HG03439 (cell line): Measurements from ENCODE around the gene MFSD12.
"Not testable (repeated sequence)": the region's sequence is repeated elsewhere in the genome, so short reads cannot be mapped to it uniquely, and the experiment has no call there.

Source experiments
- ATAC-seq: cut with Tn5 transposase; IDR thresholded peaks from one replicate; pipeline ENCODE4 v1.9.1; 2021; ENCODE audit warnings: mild to moderate bottlenecking, moderate library complexity; ENCODE audit not compliant: unreplicated experiment

The MFSD12 gene

GRCh38 chr19:3511506-3512251 is 45.7 kb downstream of the MFSD12 start:
- ATAC-seq: no peak

GRCh38 chr19:3510727-3511126 is 46.7 kb downstream of the MFSD12 start:
- no peak for ATAC-seq

DNA sequence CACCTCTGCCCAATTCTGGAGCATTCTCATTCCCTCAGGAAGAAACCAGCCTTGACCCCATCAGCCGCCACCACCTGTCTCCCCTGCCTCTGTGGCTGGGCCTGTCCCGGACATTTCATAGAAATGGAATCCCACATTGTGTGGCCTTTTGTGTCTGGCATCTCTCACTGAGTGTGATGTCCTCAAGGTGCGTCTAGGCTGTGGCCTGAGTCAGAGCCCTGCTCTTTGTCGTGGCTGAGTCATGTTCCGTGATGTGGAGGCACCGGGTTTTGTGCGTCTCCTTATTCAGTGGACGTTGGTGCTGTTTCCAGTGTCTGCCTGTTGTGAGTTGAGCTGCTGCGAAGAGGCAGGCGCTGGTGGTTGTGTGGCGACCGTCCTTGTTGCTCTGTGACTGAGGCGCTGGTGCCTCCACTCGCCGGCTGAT is 47.8 kb downstream of the MFSD12 start:
- ATAC-seq: no peak

- ATAC-seq: no peak
These were observed 48.4 kb downstream of the MFSD12 start for GRCh38 chr19:3508771-3509535.

- not testable (repeated sequence) for ATAC-seq
These were observed 49.2 kb downstream of the MFSD12 start for GRCh38 chr19:3508121-3508661.

DNA sequence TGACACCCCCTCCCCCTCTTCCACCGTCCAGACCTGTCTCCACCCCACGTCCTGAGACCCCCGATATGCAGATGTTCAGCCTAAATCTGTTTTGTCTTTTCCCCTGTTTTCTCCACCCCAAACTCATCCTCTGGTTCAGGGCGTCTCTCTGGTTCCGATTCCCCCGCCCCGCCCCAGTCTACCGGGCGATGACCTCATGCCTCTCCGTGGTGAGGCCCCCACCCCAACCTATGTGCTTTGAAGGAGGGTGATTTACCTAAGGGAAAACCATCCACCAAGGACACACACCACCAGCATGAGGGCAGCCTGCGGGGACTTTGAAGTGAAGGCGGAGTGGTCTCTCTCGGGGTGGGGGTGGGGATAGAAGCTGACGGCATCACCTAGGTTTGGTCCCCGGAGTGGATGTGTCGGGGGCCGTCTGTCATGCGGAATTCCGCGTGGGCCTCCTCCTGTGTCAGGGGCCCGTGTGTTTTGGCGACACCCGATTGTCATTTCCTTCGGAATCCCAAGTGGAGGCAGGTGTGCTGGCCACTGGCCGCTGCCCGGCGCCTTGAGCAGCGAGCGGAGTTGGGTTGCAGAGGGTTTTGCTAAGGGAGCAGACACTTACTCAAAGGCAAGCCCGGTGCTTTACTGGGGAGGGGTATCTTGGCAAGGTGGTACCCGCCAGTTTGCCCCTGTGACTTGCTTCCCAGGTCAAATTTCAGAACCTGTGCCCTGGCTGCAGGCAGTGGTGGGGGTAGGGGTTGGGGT is 49.8 kb downstream of the MFSD12 start:
- no peak for ATAC-seq

- peak; percentile 8 for ATAC-seq
These were observed 50.7 kb downstream of the MFSD12 start for GRCh38 chr19:3506384-3507340.

GRCh38 chr19:3505598-3506383 is 51.6 kb downstream of the MFSD12 start, which contains the start of gene FZR1:
TSS of gene FZR1 (plus strand) at chr19:3506311. CDS start at chr19:3522990, 16,679 bp downstream.
- peak; percentile 82 for ATAC-seq

DNA sequence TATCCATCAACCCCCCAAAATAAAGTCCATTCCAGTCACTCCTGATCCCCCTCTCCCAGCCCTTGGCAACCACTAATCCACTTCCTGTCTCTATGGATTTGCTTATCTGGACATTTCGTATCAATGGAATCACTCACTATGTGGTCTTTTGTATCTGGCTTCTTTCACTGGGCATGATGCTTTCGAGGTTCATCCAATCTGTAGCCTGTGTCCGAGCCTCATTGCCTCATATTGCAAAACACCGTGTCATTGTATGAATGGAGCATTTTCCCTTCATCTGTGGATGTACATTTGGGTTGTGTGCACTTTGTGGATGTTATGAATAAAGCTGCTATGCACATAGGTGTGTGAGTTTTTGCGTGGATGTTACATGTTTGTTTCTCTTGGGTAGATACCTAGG is 52.7 kb downstream of the MFSD12 start:
- ATAC-seq: no peak

DNA sequence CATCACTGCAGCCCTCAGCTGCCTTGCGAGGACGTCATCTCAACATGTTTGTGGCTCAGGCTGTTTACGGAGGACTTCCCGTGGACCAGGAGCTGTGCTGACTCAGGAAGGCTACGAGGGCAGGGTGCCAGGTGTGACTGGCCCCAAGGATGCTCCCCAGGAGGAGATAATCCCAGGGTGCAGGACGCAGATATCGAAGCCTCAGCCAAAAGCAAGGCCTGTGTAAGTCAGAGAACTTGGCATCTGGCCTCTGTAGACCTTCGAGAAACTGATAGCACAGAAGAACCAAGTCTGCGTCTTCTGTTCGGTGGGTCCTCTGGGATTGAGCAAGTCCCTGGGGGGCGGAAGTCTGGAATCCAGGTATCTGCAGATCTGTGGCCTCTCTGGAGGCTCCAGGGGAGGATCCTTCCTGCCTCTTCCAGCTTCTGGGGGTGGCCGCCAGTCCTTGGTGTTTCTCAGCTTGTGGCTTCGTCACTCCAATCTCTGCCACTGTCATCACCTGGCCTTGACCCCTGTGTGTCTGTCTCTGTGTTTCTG is 54.3 kb downstream of the MFSD12 start:
- no peak for ATAC-seq

- ATAC-seq: no peak
These were observed 55.6 kb downstream of the MFSD12 start for GRCh38 chr19:3501780-3502179.

- peak; percentile 77 for ATAC-seq
These were observed 56.8 kb downstream of the MFSD12 start, which contains the start of gene DOHH for GRCh38 chr19:3500429-3501101. TSS of gene DOHH (minus strand) at chr19:3500674. CDS start at chr19:3496814, 3,860 bp downstream.

- peak; percentile 5 for ATAC-seq
These were observed 57.5 kb downstream of the MFSD12 start for GRCh38 chr19:3499738-3500428.

GRCh38 chr19:3497757-3498520 is 59.4 kb downstream of the MFSD12 start:
- no peak for ATAC-seq

DNA sequence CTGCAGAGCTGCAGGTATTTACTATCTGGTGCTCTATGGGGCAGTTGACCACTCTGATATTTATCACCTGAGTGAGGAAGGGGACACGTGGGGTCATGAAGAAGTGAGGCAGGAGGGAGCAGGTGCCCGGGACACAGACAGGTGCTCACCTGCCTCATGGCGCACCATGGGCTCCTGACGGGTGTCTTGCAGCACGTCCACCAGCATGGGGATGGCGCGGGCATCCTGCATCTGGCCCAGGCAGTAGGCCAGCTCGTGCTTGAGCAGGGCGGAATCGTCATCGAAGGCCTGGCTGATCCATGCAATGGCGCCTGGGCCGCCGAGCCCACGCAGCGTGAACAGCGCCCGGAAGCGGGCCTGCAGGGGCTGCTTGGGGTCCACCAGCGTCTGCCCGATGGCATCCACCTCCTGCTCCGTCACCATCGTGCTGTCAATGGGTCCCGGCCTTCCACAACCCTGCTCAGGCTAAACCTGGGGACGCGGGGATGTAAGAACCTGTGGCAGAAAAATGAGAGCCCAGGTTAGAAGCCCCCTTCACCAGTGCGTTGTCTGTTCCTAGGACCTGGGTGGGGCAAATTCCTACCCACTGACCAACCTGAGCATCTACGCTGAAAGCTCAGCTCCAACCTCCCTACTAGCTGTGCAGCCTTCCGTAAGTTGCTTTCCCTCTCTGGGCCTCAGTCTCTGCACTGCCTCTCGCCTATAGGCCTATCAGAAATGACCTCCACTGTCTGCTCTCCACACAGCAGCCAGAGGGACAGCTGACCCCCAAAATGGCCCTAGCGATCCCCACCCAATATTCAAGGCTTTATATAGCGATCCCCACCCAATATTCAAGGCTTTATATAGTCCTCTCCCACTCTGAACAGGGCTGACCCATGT is 60.8 kb downstream of the MFSD12 start:
- ATAC-seq: no peak

- ATAC-seq: no peak
These were observed 62.8 kb downstream of the MFSD12 start for GRCh38 chr19:3494559-3494958.
